ENCODE results near the gene LRTM1.

Gene LRTM1

DNA sequence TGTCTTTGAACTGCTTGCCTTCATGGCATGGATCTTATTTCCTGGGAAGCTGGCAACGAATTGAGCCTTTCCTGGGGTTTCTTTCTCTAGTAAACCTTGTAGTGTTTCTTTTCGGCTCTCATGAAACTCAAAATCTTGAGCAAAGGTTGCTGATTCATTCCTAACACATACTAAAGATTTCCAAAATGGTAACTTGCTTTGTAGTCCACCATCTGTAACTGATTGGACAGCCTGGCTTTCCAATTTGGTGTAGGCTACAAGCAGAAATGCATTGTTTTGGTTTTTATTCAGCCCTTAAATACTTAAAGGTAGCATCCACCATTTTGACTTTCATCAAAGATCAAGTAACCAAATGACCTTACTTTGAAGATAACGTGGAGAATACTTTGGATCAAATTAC is 38.1 kb downstream of the LRTM1 start:
- no peak for FAIRE-seq

- FAIRE-seq, result no peak
Observed at GRCh38 chr3:54888873-54889272, 39.0 kb downstream of the LRTM1 start.

DNA sequence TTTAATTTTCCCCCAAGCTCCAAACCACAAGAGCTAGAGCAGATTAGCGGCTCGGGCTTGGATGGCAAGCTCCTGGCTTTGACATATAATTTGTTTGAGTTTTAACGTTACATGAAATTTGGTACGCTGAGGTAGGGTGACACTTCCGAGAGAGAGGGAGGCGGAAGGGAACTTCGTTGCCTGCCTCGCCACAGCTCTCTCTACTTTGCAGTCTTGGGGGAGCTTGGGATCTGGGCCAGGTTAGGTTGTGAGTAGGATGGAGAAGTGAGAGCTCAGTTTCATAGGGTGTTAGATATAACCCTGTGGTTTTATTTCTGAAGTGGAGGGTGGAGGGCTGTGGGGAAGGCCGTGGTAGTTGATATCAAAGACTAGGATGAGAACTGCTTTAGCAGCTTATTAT is 39.7 kb downstream of the LRTM1 start:
- no peak for FAIRE-seq

DNA sequence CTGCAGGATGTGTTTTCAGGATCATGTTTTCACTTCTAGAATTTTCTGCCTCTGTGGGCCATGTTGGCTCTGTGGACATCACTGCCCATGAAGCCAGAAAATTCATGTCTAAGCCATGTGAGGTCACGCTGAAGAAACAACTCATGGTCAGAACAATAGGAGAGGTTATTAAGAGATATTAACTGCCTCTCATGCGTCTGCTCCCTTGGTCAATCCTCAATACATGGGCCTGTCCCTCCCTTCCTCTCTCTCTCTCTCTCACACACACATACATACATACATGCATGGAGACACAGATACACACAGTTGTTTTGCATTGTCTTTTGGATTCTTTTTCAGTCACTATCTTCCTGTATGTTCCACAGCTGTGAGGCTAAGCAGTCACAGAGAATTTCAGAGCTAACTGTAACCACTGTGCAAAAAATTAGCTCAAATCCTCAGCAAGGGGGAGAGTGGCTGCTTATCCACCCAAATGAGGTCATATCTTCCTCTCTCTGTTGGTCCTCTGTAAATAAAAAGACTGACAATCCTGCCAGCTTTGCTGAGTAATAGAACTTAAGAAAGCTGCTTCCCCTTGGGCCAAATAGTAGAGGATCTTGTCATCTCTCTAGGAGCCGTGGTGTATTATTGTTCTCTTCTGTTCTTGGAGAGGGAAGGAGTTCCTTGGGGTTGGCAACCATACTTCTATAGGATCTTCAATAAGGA is 45.6 kb downstream of the LRTM1 start:
- FAIRE-seq, result no peak

- no peak for FAIRE-seq
Observed at GRCh38 chr3:54878145-54878544, 49.7 kb downstream of the LRTM1 start.

DNA sequence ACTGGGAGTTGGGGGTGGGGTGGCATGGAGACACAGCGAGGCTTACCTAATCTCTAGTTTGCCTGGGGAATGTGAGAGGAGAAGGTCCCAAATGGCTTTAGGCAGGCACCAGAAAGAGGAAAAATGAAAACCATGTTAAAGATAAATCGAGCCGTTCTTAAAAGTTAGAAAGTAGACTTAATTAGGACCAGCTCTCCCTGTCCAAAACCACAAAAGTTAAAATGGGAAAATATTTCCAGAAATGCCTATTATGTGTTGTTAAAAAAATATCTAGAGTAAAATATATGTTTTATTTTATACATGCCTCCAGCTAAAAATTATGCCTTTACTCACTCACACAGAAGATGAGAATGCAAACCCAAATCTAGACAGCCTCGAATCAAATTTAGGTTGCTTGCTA is 50.1 kb downstream of the LRTM1 start:
- FAIRE-seq, result no peak

DNA sequence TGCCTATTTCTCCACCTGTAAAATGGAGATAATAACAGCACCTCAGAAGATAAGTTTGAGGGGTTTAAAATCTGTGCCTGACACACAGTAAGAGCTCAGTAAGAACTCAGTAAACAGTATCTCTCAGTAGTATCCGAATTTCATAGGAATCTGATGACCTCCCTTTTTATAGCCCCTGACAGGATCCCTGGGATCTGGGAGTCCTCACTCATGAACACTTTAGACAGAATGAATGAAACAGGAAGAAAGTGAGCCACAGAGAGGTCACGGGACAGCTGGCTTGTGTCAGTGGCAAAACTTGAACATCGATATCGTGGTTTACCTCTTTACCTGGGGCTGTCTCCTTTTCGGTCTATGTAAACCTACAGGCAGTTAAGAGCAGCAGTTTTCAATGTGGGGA is 51.2 kb downstream of the LRTM1 start:
- no peak for FAIRE-seq

DNA sequence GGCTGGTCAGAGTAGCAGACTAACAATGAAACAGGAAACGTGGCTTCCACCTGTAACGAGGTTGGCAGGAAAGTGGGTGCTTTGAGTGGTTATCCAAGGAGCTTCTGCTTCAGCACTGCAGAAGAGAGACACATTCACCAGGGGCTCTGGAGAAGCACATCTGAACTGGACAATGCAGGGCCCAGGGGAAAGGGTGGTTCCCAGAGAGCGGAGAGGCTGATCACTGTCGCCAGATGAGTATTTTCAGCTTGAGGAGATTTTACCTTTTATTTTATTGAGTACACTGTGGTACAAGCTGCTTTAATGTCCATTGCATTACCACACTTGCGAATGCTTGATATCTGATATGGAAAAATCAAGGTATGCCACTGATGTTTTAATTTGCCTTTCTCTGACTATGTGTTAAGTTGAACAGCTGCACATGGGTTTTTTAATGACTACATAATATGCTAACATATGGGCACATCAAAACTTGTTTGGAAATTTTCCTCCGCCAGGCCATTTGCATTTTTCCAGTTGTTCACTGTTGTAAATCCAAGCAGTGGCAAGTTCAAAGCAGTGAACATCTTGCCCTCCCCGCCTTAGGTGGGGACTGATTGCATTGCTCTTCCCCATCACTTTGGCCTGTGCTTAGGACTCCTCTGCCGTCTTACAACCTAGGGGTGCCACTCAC is 52.1 kb downstream of the LRTM1 start:
- no peak for FAIRE-seq

GRCh38 chr3:54874816-54875556 is 52.9 kb downstream of the LRTM1 start:
- no peak for FAIRE-seq

GRCh38 chr3:54873059-54874010 is 54.5 kb downstream of the LRTM1 start:
- FAIRE-seq, result no peak

DNA sequence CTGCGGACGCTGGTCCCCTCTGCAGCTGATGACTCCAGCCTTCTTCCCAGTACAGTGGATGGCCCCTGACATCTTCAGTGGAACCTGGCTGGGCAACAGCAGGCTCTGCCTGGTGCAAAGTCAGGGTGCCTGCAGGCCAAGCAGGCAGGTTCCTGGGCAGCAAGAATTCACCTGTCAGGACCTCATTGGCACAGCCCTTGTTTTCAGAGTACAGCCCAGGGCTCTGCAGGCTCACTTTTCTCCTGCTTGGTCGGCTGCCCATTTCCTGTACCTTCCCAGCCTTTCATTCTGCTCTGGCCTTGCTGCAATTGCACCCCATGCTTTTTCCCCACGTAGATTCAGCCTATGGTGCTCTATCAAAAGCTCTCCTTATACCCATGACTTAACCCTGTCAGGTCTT is 56.0 kb downstream of the LRTM1 start:
- FAIRE-seq, result no peak

- FAIRE-seq, result no peak
Observed at GRCh38 chr3:54870423-54870822, 57.4 kb downstream of the LRTM1 start.

All from A204.1 (cell line).